Activated T-cell treated with anti-CD3 and anti-CD28 coated beads, Interleukin-2, amount 50 U/mL, for 72 hours (primary cell): Measurements from ENCODE around the gene CRIM1. TPM values are rescaled to one million over a fixed set of nuclear protein-coding genes. Genes with fewer than 3 reads are reported as not detected.

Experiments
- ATAC-seq, 2 donors: fragments of 150-1000 bp; cut with Tn5 transposase; replicated peaks in 1 of 2; 2 replicates each; pipeline ENCODE4 v1.10.0; 2021; ENCODE audit warnings: moderate library complexity in 2 of 2, mild to moderate bottlenecking in 1 of 2
- DNase-seq, 2 donors: peaks; one replicate each; pipeline ENCODE4 v3.0.0; 2021 to 2022; ENCODE audit warnings: mixed read lengths in 1 of 2
- H3K27ac Mint-ChIP-seq: one replicate; pipeline ENCODE4 v1.8.0; 2022; ENCODE audit warnings: mild to moderate bottlenecking, moderate library complexity, mixed read lengths
- H3K27me3 Mint-ChIP-seq: one replicate; pipeline ENCODE4 v1.8.0; 2022; ENCODE audit warnings: low read depth, mixed read lengths
- H3K36me3 Mint-ChIP-seq, 2 donors: one replicate each; pipeline ENCODE4 v1.8.0; 2022; ENCODE audit warnings: mixed read lengths in 2 of 2, mild to moderate bottlenecking in 1 of 2; ENCODE audit not compliant: insufficient read depth in 2 of 2
- H3K4me1 Mint-ChIP-seq: one replicate; pipeline ENCODE4 v1.8.0; 2022; ENCODE audit warnings: low read depth, mixed read lengths
- H3K4me3 Mint-ChIP-seq, 2 donors: one replicate each; pipeline ENCODE4 v1.8.0; 2022; ENCODE audit warnings: mild to moderate bottlenecking in 2 of 2, mixed read lengths in 2 of 2, moderate library complexity in 2 of 2
- H3K9me3 Mint-ChIP-seq, 2 donors: one replicate each; pipeline ENCODE4 v1.8.0; 2022; ENCODE audit warnings: mixed read lengths in 2 of 2
- total RNA-seq, 2 donors: library from RNA; stranded (reverse); gene quantifications; one replicate each; pipeline ENCODE4 v1.2.3, GENCODE V29; 2022

The CRIM1 gene
- total RNA-seq, 2 donors from 2014 or later, result 2.6 to 3.3 TPM

- no peaks in the 10 kb centered on the region for H3K27me3 Mint-ChIP-seq
- no peak overlapping the region for H3K27ac Mint-ChIP-seq
- ATAC-seq (no peak), DNase-seq (no peak)
- no peaks in the 10 kb centered on the region for H3K9me3 Mint-ChIP-seq
- H3K4me3 Mint-ChIP-seq, result no peak overlapping the region
- H3K4me1 Mint-ChIP-seq, result no peaks in the 10 kb centered on the region
- no peaks in the 10 kb centered on the region for H3K36me3 Mint-ChIP-seq
These were observed 132.4 kb downstream of the CRIM1 start for GRCh38 chr2:36487947-36488346.

DNA sequence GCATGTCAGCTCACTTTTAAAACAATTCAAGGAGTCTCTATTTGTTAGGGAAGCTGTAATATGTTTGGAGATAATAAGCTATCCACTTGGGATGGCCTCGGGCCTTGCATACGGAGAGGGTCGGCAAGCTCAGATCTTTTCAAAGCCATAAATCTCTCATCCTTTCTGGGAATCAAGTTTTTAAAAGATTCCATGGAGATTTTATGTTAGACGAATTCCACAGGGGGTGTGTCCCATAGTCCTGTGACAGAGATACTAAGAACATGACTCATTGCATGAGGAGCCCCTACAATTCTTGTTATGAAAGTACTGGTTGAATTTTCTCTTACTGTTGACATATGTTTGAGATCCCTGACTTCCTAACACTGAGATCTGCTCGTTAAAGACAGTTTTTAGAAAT, 133.7 kb downstream of the CRIM1 start:
- Mint-ChIP-seq H3K9me3 (no peaks in the 10 kb centered on the region), H3K27me3 (no peaks in the 10 kb centered on the region), H3K36me3 (no peaks in the 10 kb centered on the region), H3K4me3 (no peak overlapping the region), H3K27ac (peak overlapping the region; percentile 66), H3K4me1 (no peaks in the 10 kb centered on the region)
- no peak for DNase-seq
- no peak for ATAC-seq

DNA sequence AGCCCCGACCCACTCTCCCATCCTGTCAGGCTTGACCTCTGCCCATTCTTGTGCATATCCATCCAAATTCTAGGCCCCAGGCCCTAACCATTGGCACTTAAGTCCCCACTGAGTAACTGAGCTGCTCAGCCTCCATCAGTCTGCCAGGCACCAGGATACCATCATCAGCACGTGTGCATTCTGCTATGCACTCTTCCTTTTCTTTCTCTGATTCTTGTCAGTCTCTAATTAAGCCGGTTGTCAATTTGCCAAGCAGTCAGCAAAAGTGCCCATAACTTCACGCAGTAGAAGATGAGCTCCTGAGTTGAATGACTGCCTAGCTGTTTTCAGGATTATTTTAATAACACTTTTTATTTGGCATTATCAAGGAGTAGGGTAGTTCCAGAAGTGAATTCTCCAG, 135.2 kb downstream of the CRIM1 start:
- Mint-ChIP-seq H3K4me3 (no peak overlapping the region), H3K27ac (no peak overlapping the region), H3K4me1 (no peaks in the 10 kb centered on the region), H3K9me3 (no peaks in the 10 kb centered on the region), H3K27me3 (no peaks in the 10 kb centered on the region), H3K36me3 (no peaks in the 10 kb centered on the region)
- DNase-seq, result no peak
- no peak for ATAC-seq

DNA sequence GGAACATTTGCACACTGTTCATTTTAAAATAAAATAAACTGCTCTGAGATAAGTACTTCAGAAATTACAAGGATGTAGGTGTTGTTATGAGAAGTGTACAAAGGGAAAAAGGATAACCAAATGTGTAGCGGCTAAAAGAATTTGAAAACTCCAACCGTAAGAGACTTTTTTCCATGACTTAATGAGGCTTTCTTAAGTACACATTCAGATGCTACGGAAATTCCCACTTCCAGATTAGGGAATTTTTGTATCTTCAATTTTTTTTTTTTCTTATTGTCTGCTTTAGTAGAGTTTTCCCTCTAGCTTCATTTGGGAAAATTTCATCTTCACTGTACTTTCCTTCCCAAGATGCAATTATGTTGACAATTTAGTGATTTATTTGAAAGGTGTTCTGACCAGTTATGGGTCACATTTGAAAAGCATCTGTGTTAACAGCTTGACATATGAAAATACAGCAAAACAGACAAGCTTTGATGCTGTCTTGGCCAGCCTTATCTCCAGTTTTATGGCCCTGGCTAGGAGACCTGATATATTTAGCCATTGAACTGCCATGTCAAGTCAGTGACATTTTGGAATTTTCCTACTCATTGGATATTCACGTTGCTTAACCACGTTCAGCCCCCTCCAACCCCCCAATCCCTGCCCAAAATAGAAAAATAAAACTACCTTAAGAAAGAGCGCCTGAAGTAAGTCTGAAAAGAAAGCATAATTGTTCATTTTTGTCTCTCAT, 136.8 kb downstream of the CRIM1 start:
- Mint-ChIP-seq H3K27ac (no peak overlapping the region), H3K36me3 (no peaks in the 10 kb centered on the region), H3K4me3 (no peak overlapping the region), H3K9me3 (no peaks in the 10 kb centered on the region), H3K4me1 (no peaks in the 10 kb centered on the region), H3K27me3 (no peaks in the 10 kb centered on the region)
- DNase-seq, result no peak
- no peak for ATAC-seq

- H3K9me3 Mint-ChIP-seq, result no peaks in the 10 kb centered on the region
- ATAC-seq (no peak), DNase-seq (no peak)
- H3K4me1 Mint-ChIP-seq, result no peaks in the 10 kb centered on the region
- no peak overlapping the region for H3K4me3 Mint-ChIP-seq
- H3K27ac Mint-ChIP-seq, result no peak overlapping the region
- H3K36me3 Mint-ChIP-seq, result no peaks in the 10 kb centered on the region
- no peaks in the 10 kb centered on the region for H3K27me3 Mint-ChIP-seq
These were observed 137.7 kb downstream of the CRIM1 start for GRCh38 chr2:36493306-36493705.

DNA sequence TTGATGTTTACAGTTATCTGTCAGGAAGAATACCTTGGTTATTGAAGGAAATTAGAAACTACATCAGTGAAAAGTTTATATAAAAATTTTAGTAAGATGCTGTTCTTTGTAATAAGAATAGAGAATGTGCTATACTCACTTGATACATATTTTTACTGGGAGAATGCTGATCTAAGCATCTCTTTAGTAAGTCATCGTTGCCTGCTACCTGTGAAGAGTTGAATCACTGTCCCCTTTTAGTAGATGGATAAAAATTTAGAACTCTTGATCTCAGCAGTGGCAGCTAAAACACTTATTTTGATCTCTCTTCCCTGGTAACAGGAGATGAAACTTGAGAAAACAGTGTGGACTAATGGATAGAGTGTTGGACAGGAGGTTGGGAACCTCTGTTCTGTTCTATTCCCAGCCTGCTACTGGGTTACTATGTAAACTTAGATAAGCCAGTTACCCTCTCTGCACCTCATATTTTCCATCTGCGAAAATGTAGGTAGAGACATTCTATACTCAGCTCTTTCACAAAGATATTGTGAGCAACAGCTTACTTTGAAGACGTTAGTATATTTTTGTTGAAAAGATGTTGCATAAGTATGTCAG, 142.1 kb downstream of the CRIM1 start:
- H3K4me3 Mint-ChIP-seq, result no peak overlapping the region
- DNase-seq (no peak), ATAC-seq (no peak)
- H3K4me1 Mint-ChIP-seq, result no peaks in the 10 kb centered on the region
- H3K9me3 Mint-ChIP-seq, result no peaks in the 10 kb centered on the region
- H3K27me3 Mint-ChIP-seq, result no peaks in the 10 kb centered on the region
- H3K27ac Mint-ChIP-seq, result no peak overlapping the region
- H3K36me3 Mint-ChIP-seq, result no peaks in the 10 kb centered on the region

DNA sequence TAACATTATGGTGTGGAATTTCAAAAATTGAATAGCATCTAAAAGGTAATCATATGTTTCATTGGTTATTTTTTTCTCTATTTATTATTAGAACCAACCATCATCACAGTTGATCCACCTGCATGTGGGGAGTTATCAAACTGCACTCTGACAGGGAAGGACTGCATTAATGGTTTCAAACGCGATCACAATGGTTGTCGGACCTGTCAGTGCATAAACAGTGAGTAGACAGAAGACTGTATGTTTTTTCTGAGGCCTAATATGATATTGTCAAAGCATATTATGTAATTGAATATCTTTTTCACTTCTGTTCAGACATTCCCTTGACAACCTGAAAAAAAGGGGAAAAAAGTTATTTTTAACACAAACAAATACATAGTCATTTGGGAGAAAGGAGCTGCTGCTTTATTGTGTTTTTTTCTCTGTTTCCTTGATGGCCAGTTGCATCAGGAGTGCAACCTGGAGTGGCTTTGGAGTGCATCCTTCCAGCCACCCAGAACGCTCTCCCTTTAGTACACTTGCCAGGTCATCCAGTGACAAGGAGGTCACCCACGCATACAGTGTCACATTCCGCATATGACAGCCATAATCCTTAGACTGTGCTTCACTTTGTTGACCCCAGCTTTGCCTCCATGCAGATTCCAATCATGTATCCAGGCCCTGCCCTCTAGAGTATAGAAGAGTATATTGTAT, 143.7 kb downstream of the CRIM1 start:
- ATAC-seq (no peak), DNase-seq (no peak)
- H3K27ac Mint-ChIP-seq, result no peak overlapping the region
- H3K4me1 Mint-ChIP-seq, result no peaks in the 10 kb centered on the region
- no peaks in the 10 kb centered on the region for H3K27me3 Mint-ChIP-seq
- H3K4me3 Mint-ChIP-seq, result no peak overlapping the region
- H3K9me3 Mint-ChIP-seq, result no peaks in the 10 kb centered on the region
- no peaks in the 10 kb centered on the region for H3K36me3 Mint-ChIP-seq

DNA sequence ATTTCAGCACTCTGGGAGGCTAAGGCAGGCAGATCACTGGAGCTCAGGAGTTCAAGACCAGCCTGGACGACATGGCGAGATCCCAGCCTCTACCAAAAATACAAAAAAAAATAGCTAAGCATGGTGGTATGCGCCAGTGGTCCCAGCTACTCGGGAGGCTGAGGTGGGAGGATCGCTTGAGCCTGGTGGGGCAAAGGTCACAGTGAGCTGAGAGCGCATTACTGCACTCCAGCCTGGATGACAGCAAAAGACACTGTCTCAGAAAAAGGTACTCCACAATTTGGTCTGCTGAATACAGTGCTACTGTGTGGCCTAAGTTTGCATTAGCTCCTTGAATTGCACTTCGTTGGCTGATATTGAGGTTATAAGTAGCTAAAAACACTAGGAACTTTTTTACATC, 144.5 kb downstream of the CRIM1 start:
- Mint-ChIP-seq H3K9me3 (no peaks in the 10 kb centered on the region), H3K4me3 (no peak overlapping the region), H3K27ac (no peak overlapping the region), H3K4me1 (no peaks in the 10 kb centered on the region), H3K27me3 (no peaks in the 10 kb centered on the region), H3K36me3 (no peaks in the 10 kb centered on the region)
- no peak for ATAC-seq
- DNase-seq, result no peak

DNA sequence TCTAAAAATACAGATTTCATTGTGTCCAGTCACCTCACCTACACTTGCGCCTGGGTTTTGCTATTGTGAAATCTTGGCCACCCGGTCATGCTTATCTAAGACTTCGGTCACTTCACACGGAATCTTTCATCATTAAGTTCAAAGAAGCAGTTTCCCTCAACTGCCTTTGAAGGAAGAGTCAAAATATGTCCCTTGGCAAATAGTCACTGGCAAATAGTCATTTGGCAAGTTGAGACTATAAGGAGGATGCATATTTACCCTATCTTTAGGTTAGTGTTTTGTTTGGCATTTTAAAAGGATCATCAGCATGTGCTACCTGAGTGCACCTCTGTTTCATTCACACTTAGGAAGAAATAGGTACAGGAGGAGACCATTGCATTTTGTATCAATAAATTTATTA, 146.5 kb downstream of the CRIM1 start:
- Mint-ChIP-seq H3K27me3 (no peaks in the 10 kb centered on the region), H3K4me1 (no peaks in the 10 kb centered on the region), H3K36me3 (no peaks in the 10 kb centered on the region), H3K4me3 (no peak overlapping the region), H3K27ac (no peak overlapping the region), H3K9me3 (no peaks in the 10 kb centered on the region)
- ATAC-seq (no peak), DNase-seq (no peak)

GRCh38 chr2:36507408-36507812, 151.8 kb downstream of the CRIM1 start:
- no peak overlapping the region for H3K27ac Mint-ChIP-seq
- peak; percentile 78 to 82 for ATAC-seq
- no peak overlapping the region for H3K4me3 Mint-ChIP-seq
- DNase-seq, result peak; percentile 24 to 32
- no peaks in the 10 kb centered on the region for H3K36me3 Mint-ChIP-seq
- H3K27me3 Mint-ChIP-seq, result no peaks in the 10 kb centered on the region
- no peaks in the 10 kb centered on the region for H3K4me1 Mint-ChIP-seq
- H3K9me3 Mint-ChIP-seq, result no peaks in the 10 kb centered on the region

DNA sequence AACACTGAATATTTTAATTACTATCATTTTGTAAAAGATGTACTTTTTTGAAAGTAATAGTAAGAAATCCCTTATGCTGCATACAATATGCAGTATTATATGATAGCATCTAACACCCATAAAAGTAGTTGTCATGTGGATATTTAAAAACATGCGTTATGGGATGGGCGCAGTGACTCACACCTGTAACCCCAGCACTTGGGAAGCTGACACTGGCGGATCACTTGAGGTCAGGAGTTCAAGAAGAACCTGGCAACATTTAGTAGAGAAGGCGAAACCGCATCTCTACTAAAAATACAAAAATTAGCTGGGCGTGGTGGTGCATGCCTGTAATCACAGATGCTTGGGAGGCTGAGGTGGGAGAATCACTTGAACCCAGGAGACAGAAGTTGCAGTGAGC, 153.5 kb downstream of the CRIM1 start:
- Mint-ChIP-seq H3K9me3 (no peaks in the 10 kb centered on the region), H3K27me3 (no peaks in the 10 kb centered on the region), H3K27ac (no peak overlapping the region), H3K36me3 (no peaks in the 10 kb centered on the region), H3K4me1 (no peaks in the 10 kb centered on the region), H3K4me3 (no peak overlapping the region)
- ATAC-seq (no peak), DNase-seq (no peak)

- Mint-ChIP-seq H3K27ac (no peak overlapping the region), H3K36me3 (no peaks in the 10 kb centered on the region), H3K4me1 (no peaks in the 10 kb centered on the region), H3K4me3 (no peak overlapping the region), H3K9me3 (no peaks in the 10 kb centered on the region), H3K27me3 (no peaks in the 10 kb centered on the region)
- DNase-seq, result no peak
- ATAC-seq, result no peak
These were observed 156.5 kb downstream of the CRIM1 start for GRCh38 chr2:36511858-36512603.

DNA sequence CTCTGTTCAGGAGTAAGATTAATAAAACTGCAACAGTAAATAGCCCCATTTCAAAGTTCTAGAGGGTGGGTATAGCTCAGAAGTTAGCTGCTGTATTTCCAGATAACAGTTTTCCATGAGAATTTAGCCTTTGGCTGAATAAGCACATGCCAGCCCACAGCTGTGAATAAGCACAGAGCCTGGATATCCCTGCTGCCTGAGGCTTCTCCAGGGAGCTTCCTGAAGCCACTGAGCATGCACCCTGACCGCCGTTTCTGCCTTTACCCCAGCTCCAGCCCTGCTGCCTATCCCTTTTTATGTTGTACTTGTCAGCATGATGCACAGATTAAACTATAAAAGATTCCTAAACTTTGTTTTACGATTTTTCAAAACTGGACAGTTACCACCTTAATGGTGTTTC, 157.1 kb downstream of the CRIM1 start:
- no peak overlapping the region for H3K4me3 Mint-ChIP-seq
- no peaks in the 10 kb centered on the region for H3K9me3 Mint-ChIP-seq
- H3K27me3 Mint-ChIP-seq, result no peaks in the 10 kb centered on the region
- no peaks in the 10 kb centered on the region for H3K4me1 Mint-ChIP-seq
- ATAC-seq, result no peak
- DNase-seq, result no peak
- H3K36me3 Mint-ChIP-seq, result no peaks in the 10 kb centered on the region
- H3K27ac Mint-ChIP-seq, result no peak overlapping the region
